Pancreas (tissue), 10 donors: ENCODE results near the gene VAV1. TPM values are rescaled to one million over a fixed set of nuclear protein-coding genes. Genes with fewer than 3 reads are reported as not detected.

ENCODE experiments used
- ATAC-seq, 4 donors: fragments of 200-7000 bp; cut with Tn5 transposase; one replicate each; pipeline versions ENCODE4 v1.8.0 to v1.9.1; 2020; ENCODE audit warnings: mild to moderate bottlenecking in 4 of 4, moderate library complexity in 4 of 4
- DNase-seq, 6 donors: peaks; one replicate each; pipeline ENCODE4 v3.0.0-alpha.2; 2020
- FAIRE-seq: peaks from 2 replicates; lab custom pipeline; 2012; peaks lifted over from hg19 to GRCh38; lab: Jason Lieb, UNC
- H3K27ac ChIP-seq, 4 donors: fragments of 200-600 bp; sonication (generic); 1 replicate in 3 of 4; 2 replicates in 1 of 4; pipeline versions ENCODE4 v1.5.0 to v1.8.0; 2020
- H3K27me3 ChIP-seq, 4 donors: fragments of 200-600 bp; one replicate each; pipeline ENCODE4 v1.8.0; 2021
- H3K36me3 ChIP-seq, 3 donors: fragments of 200-600 bp; sonication (generic) in 1 of 3; one replicate each; pipeline versions ENCODE4 v1.5.0 to v1.8.0; 2020 to 2021
- H3K4me1 ChIP-seq, 3 donors: fragments of 200-600 bp; one replicate each; pipeline ENCODE4 v1.8.0; 2021
- H3K4me3 ChIP-seq, 4 donors: fragments of 200-600 bp; sonication (generic) in 2 of 4; one replicate each; pipeline versions ENCODE4 v1.5.0 to v1.8.0; 2020 to 2021
- H3K9me3 ChIP-seq, 4 donors: fragments of 200-600 bp; one replicate each; pipeline ENCODE4 v1.8.0; 2021
- CTCF ChIP-seq, 4 donors: fragments of 200-600 bp; sonication (generic) in 3 of 4; IDR thresholded peaks; one replicate each; pipeline versions ENCODE4 v1.5.0 to v1.8.0; 2021; ENCODE audit warnings: antibody characterized with exemption in 4 of 4
- WGBS, 2 donors: extraction: QIAGEN DNeasy Blood & Tissue Kit; methylation state at CpG; one replicate each; pipeline ENCODE4 v1.1.7; 2013; 5-methylcytosine and 5-hydroxymethylcytosine counted together
- intact Hi-C, 3 donors: fragments of 100-400 bp; cut with DNase I; formaldehyde crosslinking; loops; one replicate each; pipeline versions ENCODE4 v1.11.1 to v1.14.2; 2022
- polyA plus RNA-seq, 2 donors: library from polyadenylated mRNA; stranded (reverse); fragments of 200-250 nt; gene quantifications; one replicate each; pipeline ENCODE4 v1.2.3, GENCODE V29; 2013
- total RNA-seq, 6 donors: library from RNA; stranded (reverse); fragmentation: NEBNext Ultra II Directional in 4 of 6; extraction: Animal tissue kit (Norgen Biotek cat#: 25700) in 4 of 6; gene quantifications; one replicate each; pipeline versions ENCODE4 v1.2.1 to v1.2.4, GENCODE V29; 2021 to 2023
- donor health status: healthy with polysubstance abuse.
- donor health status: DM: no; HTN: no; CAD: no; lungs with moderate emphysema.
- donor health status: DM: no; HTN: no; CAD: no.
- donor health status: control.
- donor health status: control.
- donor health status: Bipolar disorder and iron deficiency.
- donor health status: DM: yes; HTN: yes; CAD: no.
- donor health status: DM: no; HTN: no; CAD: no.
- donor health status: DM: no; HTN: no; CAD: no.
- donor health status: DM: yes; HTN: yes; CAD: no.

Gene VAV1
- total and polyA plus RNA-seq, 8 donors = 0.23 to 7.3 (median 1.2) TPM

GRCh38 chr19:6852001-6852400 lies 79.5 kb downstream of the VAV1 start:
- TF ChIP-seq CTCF (IDR thresholded peaks at IDR 0.05) = no peak
- Histone ChIP-seq H3K9me3 (no peaks in the 10 kb centered on the region), H3K36me3 (no peaks in the 10 kb centered on the region), H3K27me3 (no peaks in the 10 kb centered on the region), H3K4me1 (no peaks in the 10 kb centered on the region), H3K4me3 (no peak overlapping the region), H3K27ac (no peak overlapping the region)
- intact Hi-C loops = no loop called here
- no peak for FAIRE-seq
- DNase-seq = no peak
- no peak for ATAC-seq
- WGBS, 2 donors = 63 to 94% methylated on average over 1 of the region's 1 CpG

- Histone ChIP-seq H3K4me1 (no peaks in the 10 kb centered on the region), H3K36me3 (no peaks in the 10 kb centered on the region), H3K27ac (no peak overlapping the region), H3K4me3 (no peak overlapping the region), H3K9me3 (no peaks in the 10 kb centered on the region), H3K27me3 (no peaks in the 10 kb centered on the region)
- intact Hi-C loops = no loop called here
- TF ChIP-seq CTCF (IDR thresholded peaks at IDR 0.05) = no peak
- WGBS, 2 donors = 68 to 75% methylated on average over 11 of the region's 11 CpGs
- no peak for FAIRE-seq
- no peak for ATAC-seq
- DNase-seq = no peak
These were observed 81.4 kb downstream of the VAV1 start for GRCh38 chr19:6853868-6854267.

GRCh38 chr19:6854758-6855157 lies 82.2 kb downstream of the VAV1 start:
- Histone ChIP-seq H3K4me1 (no peaks in the 10 kb centered on the region), H3K27me3 (no peaks in the 10 kb centered on the region), H3K36me3 (no peaks in the 10 kb centered on the region), H3K4me3 (no peak overlapping the region), H3K27ac (no peak overlapping the region), H3K9me3 (no peaks in the 10 kb centered on the region)
- DNase-seq (no peak), FAIRE-seq (no peak), ATAC-seq (no peak)
- intact Hi-C loops = no loop called here
- WGBS, 2 donors = 46 to 49% methylated on average over 2 of the region's 2 CpGs
- no peak for TF ChIP-seq CTCF (IDR thresholded peaks at IDR 0.05)

GRCh38 chr19:6856749-6857372 lies 84.4 kb downstream of the VAV1 start:
- Histone ChIP-seq H3K4me1 (no peaks in the 10 kb centered on the region), H3K9me3 (no peaks in the 10 kb centered on the region), H3K4me3 (no peak overlapping the region), H3K36me3 (no peaks in the 10 kb centered on the region), H3K27ac (no peak overlapping the region), H3K27me3 (no peaks in the 10 kb centered on the region)
- ATAC-seq (no peak), FAIRE-seq (no peak), DNase-seq (no peak)
- no peak for TF ChIP-seq CTCF (IDR thresholded peaks at IDR 0.05)
- intact Hi-C loops = no loop called here
- 16 to 27% methylated on average over 14 of the region's 14 CpGs for WGBS, 2 donors

GRCh38 chr19:6861683-6862286 lies 89.3 kb downstream of the VAV1 start:
- Histone ChIP-seq H3K27ac (no peak overlapping the region), H3K4me1 (peaks cover 0 to 3% (median 0%) of the 10 kb centered on the region in 3 donors), H3K9me3 (no peaks in the 10 kb centered on the region), H3K4me3 (no peak overlapping the region), H3K27me3 (no peaks in the 10 kb centered on the region), H3K36me3 (no peaks in the 10 kb centered on the region)
- intact Hi-C loops = loop anchor here in 1 of 3 donors (5.0 to 10.0 kb wide), 3 partner anchors 124 to 347 kb away; partner anchors contain the start of genes GPR108 and TRIP10
- no peak for FAIRE-seq
- no peak for TF ChIP-seq CTCF (IDR thresholded peaks at IDR 0.05)
- 76 to 78% methylated on average over 10 of the region's 10 CpGs for WGBS, 2 donors
- DNase-seq = no peak
- no peak for ATAC-seq
